Keratinocyte (primary cell): ENCODE measurements around the gene ZBTB40. TPM values are rescaled to one million over a fixed set of nuclear protein-coding genes. Genes with fewer than 3 reads are reported as not detected.

Experiments
- DNase-seq: peaks from one replicate; pipeline ENCODE4 v3.0.0-alpha.2; 2011; ENCODE audit warnings: low read depth, missing footprints, low spot score
- FAIRE-seq: peaks from 2 replicates; lab custom pipeline; 2011; peaks lifted over from hg19 to GRCh38; lab: Jason Lieb, UNC
- H2AFZ ChIP-seq: 2 replicates; pipeline ENCODE4 v1.6.0; 2012; ENCODE audit warnings: low read length, control low read depth, inconsistent platforms; ENCODE audit not compliant: control insufficient read depth
- H3K27ac ChIP-seq: 2 replicates; pipeline ENCODE4 v1.5.1; 2011; ENCODE audit warnings: low read length; ENCODE audit not compliant: control insufficient read depth, insufficient read depth
- H3K27me3 ChIP-seq: 3 replicates; pipeline ENCODE4 v1.6.0; 2011; ENCODE audit warnings: low read length; ENCODE audit not compliant: control insufficient read depth, insufficient read depth; ENCODE audit errors: extremely low read depth
- H3K36me3 ChIP-seq, 2 experiments: 2 replicates in 1 of 2; 3 replicates in 1 of 2; pipeline ENCODE4 v1.5.1; 2011; ENCODE audit warnings: low read length in 2 of 2, mild to moderate bottlenecking in 1 of 2; ENCODE audit not compliant: control insufficient read depth in 2 of 2, insufficient read depth in 2 of 2; ENCODE audit errors: extremely low read depth in 1 of 2
- H3K4me1 ChIP-seq: 3 replicates; pipeline ENCODE4 v1.5.1; 2011; ENCODE audit warnings: low read length; ENCODE audit not compliant: control insufficient read depth, insufficient read depth; ENCODE audit errors: extremely low read depth
- H3K4me2 ChIP-seq: 3 replicates; pipeline ENCODE4 v1.6.0; 2011; ENCODE audit warnings: low read depth, low read length; ENCODE audit not compliant: control insufficient read depth, insufficient read depth; ENCODE audit errors: extremely low read depth
- H3K4me3 ChIP-seq, 3 experiments: fragments of 200-600 bp in 1 of 3; sonication (generic) in 1 of 3; 2 replicates in 2 of 3; 3 replicates in 1 of 3; pipeline ENCODE4 v1.5.1; 2011 to 2016; ENCODE audit warnings: low read length in 3 of 3, mild to moderate bottlenecking in 3 of 3, control low read depth in 2 of 3, inconsistent platforms in 1 of 3, low read depth in 1 of 3, mixed read lengths in 1 of 3, mixed run types in 1 of 3, moderate library complexity in 1 of 3; ENCODE audit not compliant: control insufficient read depth in 2 of 3, insufficient read depth in 2 of 3; ENCODE audit errors: extremely low read depth in 1 of 3
- H3K79me2 ChIP-seq: 2 replicates; pipeline ENCODE4 v1.6.0; 2012; ENCODE audit warnings: low read length; ENCODE audit not compliant: control insufficient read depth, insufficient read depth
- H3K9ac ChIP-seq: 3 replicates; pipeline ENCODE4 v1.6.0; 2011; ENCODE audit warnings: low read length; ENCODE audit not compliant: control insufficient read depth, insufficient read depth; ENCODE audit errors: extremely low read depth
- H3K9me1 ChIP-seq: 3 replicates; pipeline ENCODE4 v1.6.0; 2011; ENCODE audit warnings: low read length; ENCODE audit not compliant: control insufficient read depth, insufficient read depth; ENCODE audit errors: extremely low read depth
- H3K9me3 ChIP-seq: 2 replicates; pipeline ENCODE4 v1.5.1; 2012; ENCODE audit warnings: low read depth, low read length; ENCODE audit not compliant: control insufficient read depth
- H4K20me1 ChIP-seq: 3 replicates; pipeline ENCODE4 v1.6.0; 2011; ENCODE audit warnings: low read length; ENCODE audit not compliant: control insufficient read depth, insufficient read depth; ENCODE audit errors: extremely low read depth
- CTCF ChIP-seq, 3 experiments: IDR thresholded peaks in 1 of 3; conservative IDR thresholded peaks in 1 of 3; optimal IDR thresholded peaks in 1 of 3; 2 replicates in 2 of 3; 3 replicates in 1 of 3; pipeline versions ENCODE3 to v1.5.1; 2011; ENCODE audit warnings: low read length in 3 of 3, mild to moderate bottlenecking in 3 of 3, moderate library complexity in 2 of 3, control low read depth in 1 of 3, inconsistent platforms in 1 of 3; ENCODE audit not compliant: insufficient read depth in 2 of 3; ENCODE audit errors: extremely low read depth in 1 of 3
- EZH2 ChIP-seq: IDR thresholded peaks from one replicate; pipeline ENCODE4 v1.6.1; 2012; ENCODE audit warnings: inconsistent platforms, mild to moderate bottlenecking, low read length, moderate library complexity
- dilution Hi-C: fragments of 300-500 bp; cut with MboI; formaldehyde crosslinking; loops from one replicate; pipeline ENCODE4 v1.7.0; 2020; ENCODE audit warnings: low sequenced_read_pairs; ENCODE audit not compliant: extremely low pct_ligation_motif_present
- polyA plus RNA-seq, 5 experiments: library from polyadenylated mRNA; depleted of rRNA in 3 of 5; stranded (reverse) in 3 of 5; stranded (forward) in 1 of 5; unstranded in 1 of 5; fragments of >200 nt; gene quantifications; 1 replicate in 1 of 5; 2 replicates in 3 of 5; 3 replicates in 1 of 5; pipeline versions ENCODE4 v1.2.1 to v1.2.3, GENCODE V29; 2011 to 2012; ENCODE audit warnings: missing spikeins in 2 of 5, low read depth in 1 of 5, low replicate concordance in 1 of 5

The ZBTB40 gene
- polyA plus RNA-seq, 1 donor (not counting 4 experiments of a cell fraction or from before 2014, with no cell fraction given), result 5.0 TPM

- no peak for TF ChIP-seq CTCF (optimal IDR thresholded peaks at IDR 0.05 in 1 of 3, IDR thresholded peaks at IDR 0.05 in 1 of 3, conservative IDR thresholded peaks at IDR 0.05 in 1 of 3; ENCODE audit: extremely low read depth in 1 of 3, insufficient read depth in 2 of 3, low read length in 3 of 3)
- TF ChIP-seq EZH2, result no peak
These were observed 4.0 kb upstream of the ZBTB40 start for GRCh38 chr1:22447621-22448111.

GRCh38 chr1:22449636-22450035 is 2.0 kb upstream of the ZBTB40 start:
- dilution Hi-C loops, result no loop called here
- H3K4me3 ChIP-seq, result no peak overlapping the region
- no peaks in the 10 kb centered on the region for H3K27me3 ChIP-seq
- H3K4me1 ChIP-seq, result peaks cover 4% of the 10 kb centered on the region
- H2AFZ ChIP-seq, result no peak overlapping the region
- no peaks in the 10 kb centered on the region for H3K9me3 ChIP-seq
- no peak overlapping the region for H3K27ac ChIP-seq
- H3K4me2 ChIP-seq, result no peak overlapping the region
- no peaks in the 10 kb centered on the region for H3K36me3 ChIP-seq
- FAIRE-seq (no peak), DNase-seq (no peak)
- no peaks in the 10 kb centered on the region for H3K9me1 ChIP-seq
- TF ChIP-seq CTCF (optimal IDR thresholded peaks at IDR 0.05 in 1 of 3, IDR thresholded peaks at IDR 0.05 in 1 of 3, conservative IDR thresholded peaks at IDR 0.05 in 1 of 3; ENCODE audit: extremely low read depth in 1 of 3, insufficient read depth in 2 of 3, low read length in 3 of 3), result no peak
- TF ChIP-seq EZH2, result no peak
- H3K9ac ChIP-seq, result no peak overlapping the region
- H4K20me1 ChIP-seq, result no peaks in the 10 kb centered on the region
- H3K79me2 ChIP-seq, result peaks cover 11% of the 10 kb centered on the region

More at GRCh38 chr1:22447621-22448111, 4.0 kb upstream of the ZBTB40 start:
- Histone ChIP-seq H3K36me3 (no peaks in the 10 kb centered on the region), H3K4me3 (no peak overlapping the region), H3K27me3 (no peaks in the 10 kb centered on the region), H3K27ac (no peak overlapping the region), H3K4me2 (no peak overlapping the region), H2AFZ (no peak overlapping the region), H3K9me1 (no peaks in the 10 kb centered on the region), H3K4me1 (no peaks in the 10 kb centered on the region), H4K20me1 (no peaks in the 10 kb centered on the region), H3K79me2 (peaks cover 2% of the 10 kb centered on the region), H3K9me3 (no peaks in the 10 kb centered on the region), H3K9ac (no peak overlapping the region)
- dilution Hi-C loops, result no loop called here
- FAIRE-seq (no peak), DNase-seq (no peak)
